Measurements from ENCODE around the gene FAM234B.

DNA sequence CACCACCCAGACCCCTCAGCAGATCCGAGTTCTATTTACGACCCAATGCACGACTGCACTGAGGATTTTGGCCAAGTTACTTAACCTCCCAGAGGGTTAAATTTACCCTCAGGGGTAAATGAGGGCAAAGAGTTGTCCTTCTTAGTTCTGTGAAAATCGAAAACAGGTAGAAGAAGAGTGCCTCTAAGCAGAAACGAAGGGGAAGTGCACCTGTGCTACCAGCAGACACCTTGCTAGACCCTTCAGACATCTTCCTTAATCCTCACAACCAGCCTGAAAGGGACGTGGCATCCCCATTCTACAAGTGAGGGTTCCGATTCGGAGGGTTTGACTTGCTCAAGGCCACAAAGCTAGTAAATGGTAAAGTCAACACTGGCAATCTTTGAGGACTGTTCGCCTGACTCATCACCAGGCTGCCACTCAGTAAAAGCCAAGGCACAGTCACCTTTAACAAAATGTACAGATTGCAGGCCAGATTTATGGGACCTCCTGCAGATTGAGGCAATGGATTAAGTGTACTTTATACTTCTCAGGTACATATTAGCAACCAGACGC, 57.7 kb downstream of the FAM234B start:
- TF ChIP-seq, protein P1, sequence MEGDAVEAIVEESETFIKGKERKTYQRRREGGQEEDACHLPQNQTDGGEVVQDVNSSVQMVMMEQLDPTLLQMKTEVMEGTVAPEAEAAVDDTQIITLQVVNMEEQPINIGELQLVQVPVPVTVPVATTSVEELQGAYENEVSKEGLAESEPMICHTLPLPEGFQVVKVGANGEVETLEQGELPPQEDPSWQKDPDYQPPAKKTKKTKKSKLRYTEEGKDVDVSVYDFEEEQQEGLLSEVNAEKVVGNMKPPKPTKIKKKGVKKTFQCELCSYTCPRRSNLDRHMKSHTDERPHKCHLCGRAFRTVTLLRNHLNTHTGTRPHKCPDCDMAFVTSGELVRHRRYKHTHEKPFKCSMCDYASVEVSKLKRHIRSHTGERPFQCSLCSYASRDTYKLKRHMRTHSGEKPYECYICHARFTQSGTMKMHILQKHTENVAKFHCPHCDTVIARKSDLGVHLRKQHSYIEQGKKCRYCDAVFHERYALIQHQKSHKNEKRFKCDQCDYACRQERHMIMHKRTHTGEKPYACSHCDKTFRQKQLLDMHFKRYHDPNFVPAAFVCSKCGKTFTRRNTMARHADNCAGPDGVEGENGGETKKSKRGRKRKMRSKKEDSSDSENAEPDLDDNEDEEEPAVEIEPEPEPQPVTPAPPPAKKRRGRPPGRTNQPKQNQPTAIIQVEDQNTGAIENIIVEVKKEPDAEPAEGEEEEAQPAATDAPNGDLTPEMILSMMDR (IDR thresholded peaks at IDR 0.05), result no peak
- no peak for TF ChIP-seq POLR2A (IDR thresholded peaks at IDR 0.05)
